Large intestine (tissue), 3 donors: ENCODE results near the gene SLC25A36. TPM values are rescaled to one million over a fixed set of nuclear protein-coding genes. Genes with fewer than 3 reads are reported as not detected.
"Not testable (repeated sequence)": the region's sequence is repeated elsewhere in the genome, so short reads cannot be mapped to it uniquely, and the experiment has no call there.

Experiments
- DNase-seq, 2 donors: peaks; one replicate each; pipeline versions ENCODE4 v3.0.0 to v3.0.0-alpha.2; 2013
- H3K27ac ChIP-seq: one replicate; pipeline ENCODE4 v1.5.1; 2013; ENCODE audit warnings: low read length
- H3K27me3 ChIP-seq: 2 replicates; pipeline ENCODE4 v1.6.1; 2013; ENCODE audit warnings: low read length; ENCODE audit not compliant: control insufficient read depth, insufficient read depth
- H3K36me3 ChIP-seq: 2 replicates; pipeline ENCODE4 v1.6.1; 2013; ENCODE audit warnings: low read length; ENCODE audit not compliant: control insufficient read depth, insufficient read depth
- H3K4me1 ChIP-seq: one replicate; pipeline ENCODE4 v1.6.1; 2013; ENCODE audit warnings: low read length; ENCODE audit not compliant: control insufficient read depth, insufficient read depth
- H3K4me3 ChIP-seq: one replicate; pipeline ENCODE4 v1.5.1; 2013; ENCODE audit warnings: low read length
- H3K9me3 ChIP-seq: one replicate; pipeline ENCODE4 v1.6.1; 2013; ENCODE audit warnings: mild to moderate bottlenecking, low read depth, low read length, moderate library complexity; ENCODE audit not compliant: control insufficient read depth
- WGBS: methylation state at CpG from one replicate; pipeline ENCODE4 v1.1.5; 2013; ENCODE audit warnings: low lambda C conversion rate; ENCODE audit not compliant: insufficient coverage; 5-methylcytosine and 5-hydroxymethylcytosine counted together
- polyA plus RNA-seq: library from polyadenylated mRNA; unstranded; fragments of 120-200 nt; gene quantifications from one replicate; pipeline ENCODE4 v1.2.1, GENCODE V29; 2013

SLC25A36 gene
- polyA plus RNA-seq, 1 donor: 112 TPM

DNA sequence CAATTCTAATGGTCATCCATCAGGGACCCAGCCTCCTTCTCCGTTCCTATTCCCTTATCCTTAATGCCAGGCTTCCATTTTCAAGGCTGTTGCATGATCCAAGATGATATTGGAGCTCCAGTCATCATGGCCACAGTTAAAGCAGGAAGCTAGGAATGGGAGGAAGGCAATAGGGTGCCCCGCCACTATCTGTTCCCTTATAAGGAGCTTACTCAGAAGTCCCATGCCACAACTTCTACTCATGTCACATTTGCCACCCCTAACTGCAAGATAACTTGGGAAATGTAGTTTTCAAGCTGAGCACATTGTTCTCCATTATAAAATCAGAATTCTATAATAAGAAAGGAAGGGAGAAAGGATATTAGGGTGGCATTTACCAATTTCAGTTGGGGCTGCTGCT is 70.9 kb downstream of the SLC25A36 start:
- peaks cover 19% of the 10 kb centered on the region for H3K27me3 ChIP-seq
- H3K4me3 ChIP-seq: no peak overlapping the region
- WGBS: no CpG with 5 or more reads among the region's 2 CpGs
- H3K4me1 ChIP-seq: no peaks in the 10 kb centered on the region
- H3K9me3 ChIP-seq: no peaks in the 10 kb centered on the region
- H3K27ac ChIP-seq: no peak overlapping the region
- DNase-seq: no peak
- H3K36me3 ChIP-seq: no peaks in the 10 kb centered on the region

DNA sequence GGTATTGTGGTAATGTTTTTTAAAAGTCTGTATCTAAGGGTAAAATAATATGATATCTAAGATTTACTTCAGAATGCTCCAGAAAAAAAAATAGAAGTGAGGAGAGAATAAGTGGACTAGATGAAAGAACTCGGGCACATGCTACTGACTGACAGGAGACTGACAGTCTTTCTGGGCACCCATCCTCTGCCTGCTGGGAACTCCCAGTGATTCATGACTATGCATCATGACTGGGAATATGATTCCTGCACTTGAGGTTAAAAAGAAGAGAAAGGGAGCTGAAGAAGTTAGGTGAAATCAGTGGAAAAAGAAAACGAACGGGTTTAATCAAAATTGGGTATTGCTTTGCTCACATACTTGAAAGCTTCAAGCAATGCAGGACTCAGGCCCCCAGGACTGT is 73.8 kb downstream of the SLC25A36 start:
- no peak overlapping the region for H3K4me3 ChIP-seq
- no peak overlapping the region for H3K27ac ChIP-seq
- H3K36me3 ChIP-seq: no peaks in the 10 kb centered on the region
- WGBS: 100% methylated on average over 1 of the region's 3 CpGs
- DNase-seq: no peak
- peaks cover 12% of the 10 kb centered on the region for H3K27me3 ChIP-seq
- no peaks in the 10 kb centered on the region for H3K9me3 ChIP-seq
- H3K4me1 ChIP-seq: no peaks in the 10 kb centered on the region

GRCh38 chr3:141017366-141018322 is 76.0 kb downstream of the SLC25A36 start:
- H3K9me3 ChIP-seq, H3K27ac ChIP-seq, DNase-seq, H3K4me1 ChIP-seq, H3K36me3 ChIP-seq, H3K4me3 ChIP-seq: not testable (repeated sequence)
- H3K27me3 ChIP-seq: peaks cover 12% of the 10 kb centered on the region
- WGBS: 90% methylated on average over 2 of the region's 23 CpGs

GRCh38 chr3:141019244-141019643 is 77.6 kb downstream of the SLC25A36 start:
- no peak for DNase-seq
- Histone ChIP-seq H3K27me3 (peaks cover 10% of the 10 kb centered on the region), H3K4me3 (no peak overlapping the region), H3K36me3 (no peaks in the 10 kb centered on the region), H3K4me1 (no peaks in the 10 kb centered on the region), H3K9me3 (no peaks in the 10 kb centered on the region), H3K27ac (no peak overlapping the region)
- no CpG with 5 or more reads among the region's 19 CpGs for WGBS

DNA sequence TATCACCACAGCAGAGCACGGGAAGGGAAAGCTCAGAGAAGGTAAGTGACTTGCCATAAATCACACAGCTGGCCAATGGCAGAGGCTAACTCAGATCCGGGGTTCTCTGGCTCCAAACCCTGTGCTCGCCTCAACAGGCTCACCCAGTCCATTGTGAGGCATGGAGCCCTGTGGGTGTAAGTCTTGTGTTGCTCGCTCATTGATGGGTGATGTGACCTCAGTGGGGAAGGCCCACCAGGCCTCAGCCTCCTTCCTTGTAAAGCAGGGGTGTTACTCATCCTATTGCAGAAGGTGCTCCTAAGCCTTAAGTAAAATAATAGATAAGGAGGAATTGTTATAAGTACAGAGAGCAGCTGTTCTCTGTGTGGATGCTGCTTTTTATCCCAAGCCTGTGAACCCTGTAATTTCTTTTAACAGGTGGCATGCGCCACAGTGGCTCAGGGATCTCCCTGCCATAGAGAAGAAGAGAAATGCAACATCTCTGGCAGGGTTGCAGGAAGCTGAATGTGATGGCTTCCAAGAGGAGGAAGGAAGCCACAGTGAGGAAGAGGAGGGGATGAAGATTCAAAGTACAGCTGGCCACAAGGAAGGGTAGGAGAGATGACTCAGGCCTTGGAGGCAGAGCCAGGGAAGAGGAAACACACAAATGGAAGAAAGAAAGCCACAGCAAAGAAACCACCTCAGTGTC is 78.7 kb downstream of the SLC25A36 start:
- no peak for DNase-seq
- H3K4me1 ChIP-seq: no peaks in the 10 kb centered on the region
- H3K9me3 ChIP-seq: no peaks in the 10 kb centered on the region
- H3K36me3 ChIP-seq: no peaks in the 10 kb centered on the region
- no peak overlapping the region for H3K27ac ChIP-seq
- no peak overlapping the region for H3K4me3 ChIP-seq
- WGBS: no CpG with 5 or more reads among the region's 5 CpGs
- peaks cover 7% of the 10 kb centered on the region for H3K27me3 ChIP-seq

GRCh38 chr3:141021261-141021660 is 79.6 kb downstream of the SLC25A36 start:
- H3K27ac ChIP-seq: no peak overlapping the region
- H3K36me3 ChIP-seq: no peaks in the 10 kb centered on the region
- no peaks in the 10 kb centered on the region for H3K4me1 ChIP-seq
- no peak overlapping the region for H3K4me3 ChIP-seq
- no peak for DNase-seq
- no CpG with 5 or more reads among the region's 4 CpGs for WGBS
- H3K27me3 ChIP-seq: peaks cover 2% of the 10 kb centered on the region
- no peaks in the 10 kb centered on the region for H3K9me3 ChIP-seq

Other genes starting within 250 kb of the SLC25A36 start
- gene SPSB4, start 109.5 kb downstream of the SLC25A36 start, polyA plus RNA-seq: 2.2 TPM